Measurements from ENCODE around the gene MYO3B.
"Not testable (repeated sequence)": the region's sequence is repeated elsewhere in the genome, so short reads cannot be mapped to it uniquely, and the experiment has no call there.

Gene MYO3B

GRCh38 chr2:170652637-170653417 lies 474.9 kb downstream of the MYO3B start:
- Histone ChIP-seq H3K4me3 (ENCODE audit: low read length) (no peak overlapping the region), H3K36me3 (ENCODE audit: insufficient read depth, low read depth, low read length) (no peaks in the 10 kb centered on the region), H3K9me3 (ENCODE audit: insufficient read depth, low read depth, low read length) (no peaks in the 10 kb centered on the region), H3K27ac (ENCODE audit: low read length) (no peak overlapping the region), H3K4me1 (ENCODE audit: insufficient read depth, low read length) (peaks cover 10% of the 10 kb centered on the region; the same call in 1 of the 2 replicates), H3K27me3 (ENCODE audit: insufficient read depth, low read length) (no peaks in the 10 kb centered on the region), H3K9ac (ENCODE audit: low read depth, low read length) (no peak overlapping the region)

DNA sequence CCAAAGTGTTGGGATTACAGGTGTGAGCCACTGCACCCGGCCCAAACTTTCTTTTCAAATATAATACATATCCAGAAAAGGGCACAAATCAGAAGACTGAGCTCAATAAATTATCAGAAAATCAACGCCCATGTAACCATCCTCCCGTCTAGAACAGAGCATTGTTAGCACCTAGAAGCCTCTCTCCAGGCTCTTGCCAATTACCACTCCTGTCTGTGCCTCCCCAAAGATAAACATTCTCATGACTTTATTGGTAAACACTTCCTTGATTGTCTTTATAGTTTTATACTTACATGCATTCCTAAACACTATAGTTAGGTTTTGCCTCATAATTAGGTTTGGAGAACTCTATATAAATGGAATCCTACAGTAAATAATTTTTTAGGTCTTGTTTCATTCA lies 478.7 kb downstream of the MYO3B start:
- Histone ChIP-seq H3K9me3 (ENCODE audit: insufficient read depth, low read depth, low read length) (no peaks in the 10 kb centered on the region), H3K36me3 (ENCODE audit: insufficient read depth, low read depth, low read length) (no peaks in the 10 kb centered on the region), H3K27me3 (ENCODE audit: insufficient read depth, low read length) (no peaks in the 10 kb centered on the region), H3K27ac (ENCODE audit: low read length) (no peak overlapping the region), H3K4me1 (ENCODE audit: insufficient read depth, low read length) (peaks cover 5% of the 10 kb centered on the region; the same call in 1 of the 2 replicates), H3K9ac (ENCODE audit: low read depth, low read length) (no peak overlapping the region), H3K4me3 (ENCODE audit: low read length) (no peak overlapping the region)

- H3K9me3 ChIP-seq (ENCODE audit: insufficient read depth, low read depth, low read length) = no peaks in the 10 kb centered on the region
- no peak overlapping the region for H3K4me3 ChIP-seq (ENCODE audit: low read length)
- no peak overlapping the region for H3K9ac ChIP-seq (ENCODE audit: low read depth, low read length)
- no peak overlapping the region for H3K27ac ChIP-seq (ENCODE audit: low read length)
- H3K36me3 ChIP-seq (ENCODE audit: insufficient read depth, low read depth, low read length) = no peaks in the 10 kb centered on the region
- H3K27me3 ChIP-seq (ENCODE audit: insufficient read depth, low read length) = no peaks in the 10 kb centered on the region
- no peaks in the 10 kb centered on the region for H3K4me1 ChIP-seq (ENCODE audit: insufficient read depth, low read length)
Observed at GRCh38 chr2:170660409-170660808, 482.5 kb downstream of the MYO3B start.

DNA sequence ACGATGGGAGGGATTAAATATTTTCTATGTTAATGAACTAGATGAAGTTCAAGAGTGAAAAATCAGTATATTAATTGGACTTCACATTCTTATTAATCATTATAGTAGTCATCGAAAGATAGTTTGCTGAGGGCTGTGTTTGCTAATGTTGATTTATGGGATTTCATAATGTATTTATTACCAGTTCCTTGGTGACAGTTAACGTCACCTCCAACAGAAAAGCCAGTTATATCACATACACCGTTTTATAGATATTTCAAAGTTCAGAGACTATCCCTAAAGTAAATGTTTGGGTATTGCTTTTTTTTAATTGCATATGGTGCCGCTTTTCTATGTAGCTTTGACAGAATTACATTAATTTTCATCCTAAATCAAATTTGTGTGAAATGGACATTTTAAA lies 487.8 kb downstream of the MYO3B start:
- Histone ChIP-seq H3K4me3 (ENCODE audit: low read length) (no peak overlapping the region), H3K9ac (ENCODE audit: low read depth, low read length) (no peak overlapping the region), H3K27me3 (ENCODE audit: insufficient read depth, low read length) (no peaks in the 10 kb centered on the region), H3K27ac (ENCODE audit: low read length) (no peak overlapping the region), H3K36me3 (ENCODE audit: insufficient read depth, low read depth, low read length) (no peaks in the 10 kb centered on the region), H3K9me3 (ENCODE audit: insufficient read depth, low read depth, low read length) (no peaks in the 10 kb centered on the region), H3K4me1 (ENCODE audit: insufficient read depth, low read length) (no peaks in the 10 kb centered on the region)

- no peaks in the 10 kb centered on the region for H3K4me1 ChIP-seq (ENCODE audit: insufficient read depth, low read length)
- no peak overlapping the region for H3K27ac ChIP-seq (ENCODE audit: low read length)
- no peaks in the 10 kb centered on the region for H3K36me3 ChIP-seq (ENCODE audit: insufficient read depth, low read depth, low read length)
- H3K9me3 ChIP-seq (ENCODE audit: insufficient read depth, low read depth, low read length) = no peaks in the 10 kb centered on the region
- H3K9ac ChIP-seq (ENCODE audit: low read depth, low read length) = no peak overlapping the region
- H3K27me3 ChIP-seq (ENCODE audit: insufficient read depth, low read length) = no peaks in the 10 kb centered on the region
- H3K4me3 ChIP-seq (ENCODE audit: low read length) = no peak overlapping the region
Observed at GRCh38 chr2:170669909-170670308, 492.0 kb downstream of the MYO3B start.

- H3K4me1 ChIP-seq (ENCODE audit: insufficient read depth, low read length) = no peaks in the 10 kb centered on the region
- no peaks in the 10 kb centered on the region for H3K27me3 ChIP-seq (ENCODE audit: insufficient read depth, low read length)
- no peak overlapping the region for H3K4me3 ChIP-seq (ENCODE audit: low read length)
- H3K9me3 ChIP-seq (ENCODE audit: insufficient read depth, low read depth, low read length) = no peaks in the 10 kb centered on the region
- H3K36me3 ChIP-seq (ENCODE audit: insufficient read depth, low read depth, low read length) = no peaks in the 10 kb centered on the region
- no peak overlapping the region for H3K27ac ChIP-seq (ENCODE audit: low read length)
- no peak overlapping the region for H3K9ac ChIP-seq (ENCODE audit: low read depth, low read length)
Observed at GRCh38 chr2:170670651-170671050, 492.7 kb downstream of the MYO3B start.

- H3K9ac ChIP-seq (ENCODE audit: low read depth, low read length) = no peak overlapping the region
- no peaks in the 10 kb centered on the region for H3K36me3 ChIP-seq (ENCODE audit: insufficient read depth, low read depth, low read length)
- H3K4me3 ChIP-seq (ENCODE audit: low read length) = no peak overlapping the region
- H3K27ac ChIP-seq (ENCODE audit: low read length) = no peak overlapping the region
- no peaks in the 10 kb centered on the region for H3K4me1 ChIP-seq (ENCODE audit: insufficient read depth, low read length)
- H3K27me3 ChIP-seq (ENCODE audit: insufficient read depth, low read length) = no peaks in the 10 kb centered on the region
- H3K9me3 ChIP-seq (ENCODE audit: insufficient read depth, low read depth, low read length) = no peaks in the 10 kb centered on the region
Observed at GRCh38 chr2:170671079-170671478, 493.1 kb downstream of the MYO3B start.

GRCh38 chr2:170674282-170674681 lies 496.3 kb downstream of the MYO3B start:
- not testable (repeated sequence) for H3K9ac ChIP-seq (ENCODE audit: low read depth, low read length); H3K27me3 ChIP-seq (ENCODE audit: insufficient read depth, low read length); H3K4me1 ChIP-seq (ENCODE audit: insufficient read depth, low read length); H3K36me3 ChIP-seq (ENCODE audit: insufficient read depth, low read depth, low read length); H3K27ac ChIP-seq (ENCODE audit: low read length); H3K4me3 ChIP-seq (ENCODE audit: low read length); H3K9me3 ChIP-seq (ENCODE audit: insufficient read depth, low read depth, low read length)

- no peaks in the 10 kb centered on the region for H3K9me3 ChIP-seq (ENCODE audit: insufficient read depth, low read depth, low read length)
- no peak overlapping the region for H3K4me3 ChIP-seq (ENCODE audit: low read length)
- H3K36me3 ChIP-seq (ENCODE audit: insufficient read depth, low read depth, low read length) = no peaks in the 10 kb centered on the region
- H3K4me1 ChIP-seq (ENCODE audit: insufficient read depth, low read length) = peaks cover 14% of the 10 kb centered on the region; the same call in 1 of the 2 replicates
- no peak overlapping the region for H3K9ac ChIP-seq (ENCODE audit: low read depth, low read length)
- no peaks in the 10 kb centered on the region; the same call in 1 of the 2 replicates for H3K27me3 ChIP-seq (ENCODE audit: insufficient read depth, low read length)
- no peak overlapping the region for H3K27ac ChIP-seq (ENCODE audit: low read length)
Observed at GRCh38 chr2:170675701-170676100, 497.8 kb downstream of the MYO3B start.

DNA sequence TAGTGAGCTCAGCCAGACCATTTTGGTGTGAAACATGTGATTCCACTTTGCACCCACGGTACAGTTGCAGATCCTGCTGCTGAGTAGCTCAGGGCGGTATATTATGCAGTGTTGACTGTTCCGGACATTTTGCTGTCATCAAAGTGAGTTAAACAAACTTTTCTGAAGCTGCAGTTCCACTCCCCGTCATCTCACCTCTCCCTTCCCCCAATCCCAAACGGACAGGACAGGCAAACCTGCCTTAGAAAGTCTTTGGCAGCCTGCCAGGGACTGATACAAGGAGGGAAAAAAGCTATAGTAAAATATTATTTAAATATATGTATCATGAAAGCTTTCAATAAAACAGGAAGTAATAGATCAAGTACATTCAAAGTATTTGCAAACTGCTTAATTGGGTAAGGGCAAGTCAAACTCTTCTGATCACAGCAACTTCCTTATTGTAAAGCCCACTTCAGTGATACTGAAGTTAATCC lies 501.7 kb downstream of the MYO3B start:
- Histone ChIP-seq H3K36me3 (ENCODE audit: insufficient read depth, low read depth, low read length) (no peaks in the 10 kb centered on the region), H3K4me3 (ENCODE audit: low read length) (peak overlapping the region; percentile 50), H3K9me3 (ENCODE audit: insufficient read depth, low read depth, low read length) (no peaks in the 10 kb centered on the region), H3K9ac (ENCODE audit: low read depth, low read length) (no peak overlapping the region), H3K27me3 (ENCODE audit: insufficient read depth, low read length) (no peaks in the 10 kb centered on the region; the same call in 1 of the 2 replicates), H3K27ac (ENCODE audit: low read length) (no peak overlapping the region), H3K4me1 (ENCODE audit: insufficient read depth, low read length) (peaks cover 25% of the 10 kb centered on the region; the same call in 1 of the 2 replicates)

DNA sequence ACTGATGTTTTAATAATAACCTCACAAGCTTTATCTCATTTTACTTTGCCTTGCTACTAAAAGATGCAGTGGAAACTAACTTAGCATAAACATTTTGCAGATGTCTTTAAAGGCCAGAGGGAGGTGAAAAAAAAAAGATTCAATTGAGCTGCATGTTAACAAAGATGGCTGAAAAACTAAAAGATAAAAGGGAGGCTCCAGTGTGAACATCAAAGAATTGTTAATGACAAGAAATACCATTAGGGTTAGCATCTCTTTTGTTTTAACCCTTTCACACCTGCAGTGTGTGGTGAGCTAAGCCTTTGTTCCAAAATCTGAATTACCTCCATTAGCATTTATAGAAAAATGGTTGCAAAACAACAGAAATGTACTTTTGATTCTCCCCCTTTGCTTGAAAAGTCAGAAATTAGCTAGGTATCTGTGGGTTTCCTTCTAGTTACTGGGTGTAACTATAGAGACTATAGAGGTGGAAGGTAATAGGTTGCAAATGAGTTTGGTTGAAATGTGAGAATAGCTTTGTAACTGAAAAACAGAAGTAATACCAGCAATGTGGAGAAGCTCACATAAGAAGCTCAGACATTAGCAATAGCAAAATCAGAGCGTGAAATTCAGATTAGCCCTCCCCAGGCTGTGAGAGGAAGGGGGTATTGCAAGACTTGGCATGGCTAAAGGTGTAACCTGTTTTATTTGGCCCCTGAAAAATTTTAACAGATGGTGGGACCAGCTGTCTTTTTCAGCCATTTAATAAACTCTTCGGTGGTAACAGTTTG lies 502.4 kb downstream of the MYO3B start:
- H3K9me3 ChIP-seq (ENCODE audit: insufficient read depth, low read depth, low read length) = no peaks in the 10 kb centered on the region
- peaks cover 27% of the 10 kb centered on the region; the same call in 1 of the 2 replicates for H3K4me1 ChIP-seq (ENCODE audit: insufficient read depth, low read length)
- no peaks in the 10 kb centered on the region; the same call in 1 of the 2 replicates for H3K27me3 ChIP-seq (ENCODE audit: insufficient read depth, low read length)
- H3K4me3 ChIP-seq (ENCODE audit: low read length) = peak overlapping the region; percentile 50
- no peaks in the 10 kb centered on the region for H3K36me3 ChIP-seq (ENCODE audit: insufficient read depth, low read depth, low read length)
- peak overlapping the region; percentile 18; the same call in 1 of the 2 replicates for H3K9ac ChIP-seq (ENCODE audit: low read depth, low read length)
- no peak overlapping the region for H3K27ac ChIP-seq (ENCODE audit: low read length)
